OCI-LY7 (cell line): ENCODE data around the gene KIAA0930. TPM values are rescaled to one million over a fixed set of nuclear protein-coding genes. Genes with fewer than 3 reads are reported as not detected.

Experiments
- BruUV-seq: library from RNA; stranded (reverse); fragments of 400-500 nt; replicated peaks from 2 replicates; lab custom pipeline; 2021; lab: Mats Ljungman, UMichigan
- CTCF ChIA-PET: fragments of 300-600 bp; sonication (Branson Sonifier 250); formaldehyde crosslinking; loops from one replicate; lab custom pipeline; 2022; ENCODE audit warnings: antibody characterized with exemption; ENCODE audit not compliant: unreplicated experiment; lab: Charles Lee
- POLR2A ChIA-PET: fragments of 300-600 bp; sonication (Branson Sonifier 250); formaldehyde crosslinking; loops from one replicate; lab custom pipeline; 2022; ENCODE audit warnings: antibody characterized with exemption; lab: Charles Lee
- DNase-seq: peaks from one replicate; pipeline ENCODE4 v3.0.0-alpha.2; 2015; ENCODE audit warnings: low spot score
- H2AFZ ChIP-seq: fragments of 200-600 bp; sonication (generic), shearing (Covaris generic); 2 replicates; pipeline ENCODE4 v1.6.1; 2014; ENCODE audit warnings: mild to moderate bottlenecking, antibody characterized with exemption, low read length, moderate library complexity
- H3K27ac ChIP-seq: fragments of 200-600 bp; sonication (generic); 2 replicates; pipeline ENCODE4 v1.5.1; 2014; ENCODE audit warnings: mixed run types, low read depth, mild to moderate bottlenecking, moderate library complexity, low read length, inconsistent platforms; ENCODE audit not compliant: poor library complexity, severe bottlenecking
- H3K36me3 ChIP-seq: fragments of 200-600 bp; sonication (generic); 2 replicates; pipeline ENCODE4 v1.6.1; 2014; ENCODE audit warnings: mild to moderate bottlenecking, antibody characterized with exemption, low read length, moderate library complexity, mixed read lengths; ENCODE audit not compliant: insufficient read depth
- H3K4me1 ChIP-seq: fragments of 200-600 bp; sonication (generic); 2 replicates; pipeline ENCODE4 v1.5.1; 2014; ENCODE audit warnings: mild to moderate bottlenecking, low read length; ENCODE audit not compliant: insufficient read depth, poor library complexity, severe bottlenecking
- H3K4me2 ChIP-seq: fragments of 200-600 bp; sonication (generic); 2 replicates; pipeline ENCODE4 v1.6.1; 2014; ENCODE audit warnings: mild to moderate bottlenecking, low read length
- H3K4me3 ChIP-seq: fragments of 200-600 bp; sonication (generic); 2 replicates; pipeline ENCODE4 v1.5.1; 2014; ENCODE audit warnings: mild to moderate bottlenecking, low read depth, low read length; ENCODE audit not compliant: poor library complexity, severe bottlenecking
- H3K79me2 ChIP-seq: fragments of 200-600 bp; sonication (generic); 2 replicates; pipeline ENCODE4 v1.6.1; 2016; ENCODE audit warnings: low read depth, mild to moderate bottlenecking, low read length, moderate library complexity, mixed read lengths; ENCODE audit not compliant: insufficient read depth
- H3K9me2 ChIP-seq: fragments of 200-600 bp; sonication (generic); 2 replicates; pipeline ENCODE4 v1.6.1; 2016; ENCODE audit warnings: mild to moderate bottlenecking, low read length, mixed read lengths; ENCODE audit not compliant: insufficient read depth
- H3K9me3 ChIP-seq: fragments of 200-600 bp; sonication (generic); 2 replicates; pipeline ENCODE4 v1.6.1; 2014; ENCODE audit warnings: mild to moderate bottlenecking, mixed run types, low read length, mixed read lengths
- H4K20me1 ChIP-seq: fragments of 200-600 bp; sonication (generic); 2 replicates; pipeline ENCODE4 v1.6.1; 2014; ENCODE audit warnings: mild to moderate bottlenecking, antibody characterized with exemption, low read length, moderate library complexity, mixed read lengths; ENCODE audit not compliant: insufficient read depth
- CTCF ChIP-seq: fragments of 200-600 bp; sonication (generic); conservative IDR thresholded peaks from 2 replicates; pipeline ENCODE4 v1.5.1; 2014; ENCODE audit warnings: mild to moderate bottlenecking, antibody characterized with exemption, low read length, moderate library complexity, mixed read lengths
- EZH2phosphoT487 ChIP-seq: fragments of 200-600 bp; sonication (generic); IDR thresholded peaks from 2 replicates; pipeline ENCODE4 v1.6.1; 2018; ENCODE audit warnings: low read depth, borderline replicate concordance, mild to moderate bottlenecking, mixed run types, antibody characterized with exemption, low read length, moderate library complexity, mixed read lengths
- intact Hi-C: fragments of 100-400 bp; cut with micrococcal nuclease; formaldehyde crosslinking; loops from one replicate; pipeline ENCODE4 v1.10.0; 2022; ENCODE audit not compliant: unreplicated experiment
- total RNA-seq, 2 experiments: library from RNA; depleted of rRNA in 1 of 2; stranded (reverse); fragments of >200 nt in 1 of 2; shearing (Covaris generic) in 1 of 2; gene quantifications; 2 replicates each; pipeline ENCODE4 v1.2.3, GENCODE V29; 2014 to 2022

The KIAA0930 gene
- total RNA-seq, 2 experiments from 2014 or later, result 80.7 to 93.9 TPM

- Histone ChIP-seq H3K4me1 (peaks cover 16% of the 10 kb centered on the region), H4K20me1 (no peaks in the 10 kb centered on the region), H3K9me3 (no peaks in the 10 kb centered on the region), H3K79me2 (no peaks in the 10 kb centered on the region), H3K27ac (no peak overlapping the region), H3K4me2 (no peak overlapping the region), H3K36me3 (no peaks in the 10 kb centered on the region), H2AFZ (no peak overlapping the region; the same call in 1 of the 2 replicates), H3K4me3 (no peak overlapping the region), H3K9me2 (no peaks in the 10 kb centered on the region)
- CTCF ChIA-PET, result no interaction called here
- DNase-seq, result no peak
- POLR2A ChIA-PET, result interaction anchor here (0.7 to 0.8 kb wide), 2 partner anchors 18 to 414 kb away, joined by 3 to 4 read pairs; no protein-coding TSS in a partner anchor
- TF ChIP-seq EZH2phosphoT487, result no peak
- TF ChIP-seq CTCF, result no peak
- no TSS peak for BruUV-seq
- intact Hi-C loops, result no loop called here
These were observed 29.7 kb upstream of the KIAA0930 start for GRCh38 chr22:45270095-45271020.

- ChIA-PET CTCF (interaction anchor here (0.5 kb wide), 1 partner anchor 391 kb away, joined by 3 read pairs; no protein-coding TSS in a partner anchor), POLR2A (interaction anchor here (0.5 to 0.7 kb wide), 2 partner anchors 83 to 415 kb away, joined by 3 read pairs; no protein-coding TSS in a partner anchor)
- intact Hi-C loops, result loop anchor here (1.0 to 5.0 kb wide), 3 partner anchors 40 to 283 kb away; partner anchors contain the start of gene FAM118A
- H4K20me1 ChIP-seq, result no peaks in the 10 kb centered on the region
- DNase-seq, result peak; percentile 88
- no peaks in the 10 kb centered on the region for H3K36me3 ChIP-seq
- H3K9me3 ChIP-seq, result no peaks in the 10 kb centered on the region
- TF ChIP-seq EZH2phosphoT487 (no peak), CTCF (peak; percentile 82)
- no peaks in the 10 kb centered on the region for H3K79me2 ChIP-seq
- BruUV-seq, result no TSS peak
- peak overlapping the region; percentile 80 for H3K4me2 ChIP-seq
- H3K27ac ChIP-seq, result no peak overlapping the region
- peak overlapping the region; percentile 67 for H2AFZ ChIP-seq
- peaks cover 25% of the 10 kb centered on the region for H3K4me1 ChIP-seq
- H3K4me3 ChIP-seq, result peak overlapping the region; percentile 58
- H3K9me2 ChIP-seq, result no peaks in the 10 kb centered on the region
These were observed 28.5 kb upstream of the KIAA0930 start for GRCh38 chr22:45268958-45269844.
